GM23338 (cell line): ENCODE measurements around the gene TMEM132D. TPM values are rescaled to one million over a fixed set of nuclear protein-coding genes. Genes with fewer than 3 reads are reported as not detected.

Experiments
- ATAC-seq: fragments of 200-7000 bp; cut with Tn5 transposase; 3 replicates; pipeline ENCODE4 v1.9.1; 2020
- DNase-seq: peaks from one replicate; pipeline ENCODE4 v3.0.0-alpha.2; 2015; ENCODE audit warnings: low spot score
- H2AFZ ChIP-seq: fragments of 200-600 bp; sonication (generic); 2 replicates; pipeline ENCODE4 v1.8.0; 2016; ENCODE audit warnings: antibody characterized with exemption, mild to moderate bottlenecking, moderate library complexity
- H3F3A ChIP-seq: fragments of 200-600 bp; sonication (generic); replicated peaks from 2 replicates; pipeline ENCODE4 v1.8.0; 2017; ENCODE audit warnings: antibody characterized with exemption, mixed run types, low read depth
- H3K27ac ChIP-seq: fragments of 200-600 bp; sonication (generic); 2 replicates; pipeline ENCODE4 v1.6.1; 2016; ENCODE audit warnings: low read depth
- H3K27me3 ChIP-seq: fragments of 200-600 bp; sonication (generic); 2 replicates; pipeline ENCODE4 v1.8.0; 2016; ENCODE audit warnings: mild to moderate bottlenecking, mixed run types, moderate library complexity; ENCODE audit not compliant: insufficient read depth
- H3K36me3 ChIP-seq: fragments of 200-600 bp; sonication (generic); 2 replicates; pipeline ENCODE4 v1.8.0; 2016; ENCODE audit warnings: mild to moderate bottlenecking; ENCODE audit not compliant: insufficient read depth
- H3K4me1 ChIP-seq: fragments of 200-600 bp; sonication (generic); 2 replicates; pipeline ENCODE4 v1.8.0; 2016; ENCODE audit warnings: mild to moderate bottlenecking, moderate library complexity; ENCODE audit not compliant: insufficient read depth
- H3K4me2 ChIP-seq: fragments of 200-600 bp; sonication (generic); 2 replicates; pipeline ENCODE4 v1.7.1; 2017; ENCODE audit warnings: mixed run types
- H3K4me3 ChIP-seq: fragments of 200-600 bp; sonication (generic); 2 replicates; pipeline ENCODE4 v1.6.1; 2016; ENCODE audit warnings: mixed run types
- H3K79me2 ChIP-seq: fragments of 200-600 bp; sonication (generic); replicated peaks from 2 replicates; pipeline ENCODE4 v1.8.0; 2017; ENCODE audit warnings: mild to moderate bottlenecking; ENCODE audit not compliant: insufficient read depth
- H3K9me2 ChIP-seq: fragments of 200-600 bp; sonication (generic); 2 replicates; pipeline ENCODE4 v1.8.0; 2017; ENCODE audit not compliant: insufficient read depth
- H4K20me1 ChIP-seq: fragments of 200-600 bp; sonication (generic); replicated peaks from 2 replicates; pipeline ENCODE4 v1.8.0; 2017; ENCODE audit warnings: mild to moderate bottlenecking; ENCODE audit not compliant: insufficient read depth
- H3K27ac Mint-ChIP-seq: 2 replicates; pipeline ENCODE4 v1.8.0; 2020; ENCODE audit warnings: inconsistent platforms, mild to moderate bottlenecking, moderate library complexity, mixed read lengths
- H3K27me3 Mint-ChIP-seq: 3 replicates; pipeline ENCODE4 v1.8.0; 2022; ENCODE audit warnings: low read depth, mild to moderate bottlenecking, moderate library complexity, mixed read lengths, inconsistent platforms; ENCODE audit not compliant: insufficient read depth, poor library complexity
- H3K36me3 Mint-ChIP-seq: 3 replicates; pipeline ENCODE4 v1.8.0; 2021; ENCODE audit warnings: low read depth, mild to moderate bottlenecking, inconsistent platforms, moderate library complexity, mixed read lengths
- H3K4me1 Mint-ChIP-seq: 3 replicates; pipeline ENCODE4 v1.8.0; 2020; ENCODE audit warnings: mild to moderate bottlenecking, inconsistent platforms, mixed read lengths
- H3K4me3 Mint-ChIP-seq: 3 replicates; pipeline ENCODE4 v1.8.0; 2021; ENCODE audit warnings: moderate library complexity, mild to moderate bottlenecking, inconsistent platforms, mixed read lengths
- H3K9me3 Mint-ChIP-seq: 3 replicates; pipeline ENCODE4 v1.8.0; 2020; ENCODE audit warnings: moderate library complexity, mild to moderate bottlenecking, inconsistent platforms, mixed read lengths
- CREB1 ChIP-seq: fragments of 250-450 bp; sonication (Bioruptor Pico); IDR thresholded peaks from 2 replicates; pipeline ENCODE4 v1.5.0; 2020; ENCODE audit warnings: low read depth, mild to moderate bottlenecking, moderate library complexity
- EZH2 ChIP-seq: fragments of 200-600 bp; sonication (generic); IDR thresholded peaks from one replicate; pipeline ENCODE4 v1.8.0; 2017; ENCODE audit warnings: antibody characterized with exemption, mild to moderate bottlenecking, low read depth; ENCODE audit not compliant: unreplicated experiment
- EZH2phosphoT487 ChIP-seq: fragments of 200-600 bp; sonication (generic); IDR thresholded peaks from one replicate; pipeline ENCODE4 v1.8.1; 2018; ENCODE audit warnings: antibody characterized with exemption; ENCODE audit not compliant: unreplicated experiment
- JUNB ChIP-seq: IDR thresholded peaks from one replicate; pipeline ENCODE4 v1.6.1; 2016; ENCODE audit warnings: antibody characterized with exemption; ENCODE audit not compliant: unreplicated experiment
- NANOG ChIP-seq: IDR thresholded peaks from 2 replicates; pipeline ENCODE4 v1.6.1; 2016; ENCODE audit warnings: antibody characterized with exemption, borderline replicate concordance
- POLR2AphosphoS5 ChIP-seq: IDR thresholded peaks from 2 replicates; pipeline ENCODE4 v1.6.1; 2016; ENCODE audit warnings: antibody characterized with exemption, low read depth
- STAT1 ChIP-seq: IDR thresholded peaks from one replicate; pipeline ENCODE4 v1.6.1; 2016; ENCODE audit warnings: antibody characterized with exemption; ENCODE audit not compliant: unreplicated experiment
- ZNF114 ChIP-seq: fragments of 250-450 bp; sonication (Bioruptor Pico); IDR thresholded peaks from 2 replicates; pipeline ENCODE4 v1.5.0; 2020; ENCODE audit warnings: mild to moderate bottlenecking, moderate library complexity
- ZNF331 ChIP-seq: fragments of 250-450 bp; sonication (Bioruptor Pico); IDR thresholded peaks from 2 replicates; pipeline ENCODE4 v1.5.0; 2020; ENCODE audit warnings: low read depth, mild to moderate bottlenecking, moderate library complexity
- polyA plus RNA-seq: library from polyadenylated mRNA; unstranded; fragments of >200 nt; fragmentation: Nextera tagmentation; extraction: Ambion mirVana; gene quantifications from 2 replicates; pipeline ENCODE4 v1.2.1, GENCODE V29; 2016
- total RNA-seq: library from RNA; depleted of rRNA; stranded (reverse); fragments of >200 nt; shearing (Covaris generic); gene quantifications from 2 replicates; pipeline ENCODE4 v1.2.3, GENCODE V29; 2014
- TF ChIP-seq, protein P1 (sequence below): IDR thresholded peaks from one replicate; pipeline ENCODE4 v1.6.1; 2018; ENCODE audit warnings: antibody characterized with exemption; ENCODE audit not compliant: unreplicated experiment
- TF ChIP-seq, protein P2 (sequence below), 2 experiments: fragments of 200-600 bp in 1 of 2; sonication (generic) in 1 of 2; conservative IDR thresholded peaks; 2 replicates each; pipeline versions ENCODE4 v1.5.1 to v1.6.1; 2016 to 2017; ENCODE audit warnings: antibody characterized with exemption in 2 of 2, low read depth in 2 of 2, mild to moderate bottlenecking in 2 of 2, moderate library complexity in 1 of 2
- TF ChIP-seq, protein P3 (sequence below): IDR thresholded peaks from 2 replicates; pipeline ENCODE4 v1.6.1; 2016; ENCODE audit warnings: antibody characterized with exemption
- TF ChIP-seq, protein P4 (sequence below): fragments of 250-450 bp; sonication (Bioruptor Pico); IDR thresholded peaks from 2 replicates; pipeline ENCODE4 v1.5.0; 2020; ENCODE audit warnings: mild to moderate bottlenecking, moderate library complexity

The TMEM132D gene
- total and polyA plus RNA-seq, 2 experiments from 2014 or later = 0.44 to 5.3 TPM

DNA sequence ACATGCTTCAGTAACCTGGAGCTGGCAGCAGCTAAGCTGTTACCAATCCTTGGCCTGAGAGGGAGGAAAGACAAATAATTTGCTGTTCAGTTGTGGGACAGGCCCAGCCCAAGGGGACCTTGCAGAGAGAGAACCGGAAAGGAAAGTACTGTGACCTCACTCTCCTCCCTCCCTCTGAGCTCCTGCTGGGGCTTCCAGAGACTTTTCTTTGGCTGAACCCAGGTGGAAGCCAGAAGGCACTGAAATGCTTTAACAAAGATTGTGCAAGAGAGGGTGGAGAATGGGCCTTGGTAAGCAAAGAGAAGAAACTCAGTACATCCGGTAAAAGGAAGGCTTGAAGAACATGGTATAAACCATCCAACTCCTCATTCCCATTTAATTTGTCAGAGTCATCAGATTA, 593.5 kb downstream of the TMEM132D start:
- DNase-seq (no peak), ATAC-seq (no peak)
- no peak overlapping the region for H3K27ac ChIP-seq
- H3K27me3 ChIP-seq = no peaks in the 10 kb centered on the region
- no peaks in the 10 kb centered on the region for H3K4me1 Mint-ChIP-seq
- no peak overlapping the region for H3K4me2 ChIP-seq
- H3K79me2 ChIP-seq = no peaks in the 10 kb centered on the region
- peaks cover 34% of the 10 kb centered on the region for H3K36me3 Mint-ChIP-seq
- no peaks in the 10 kb centered on the region for H4K20me1 ChIP-seq
- H3K4me3 ChIP-seq = no peak overlapping the region
- H3F3A ChIP-seq = no peaks in the 10 kb centered on the region
- TF ChIP-seq, protein P1, sequence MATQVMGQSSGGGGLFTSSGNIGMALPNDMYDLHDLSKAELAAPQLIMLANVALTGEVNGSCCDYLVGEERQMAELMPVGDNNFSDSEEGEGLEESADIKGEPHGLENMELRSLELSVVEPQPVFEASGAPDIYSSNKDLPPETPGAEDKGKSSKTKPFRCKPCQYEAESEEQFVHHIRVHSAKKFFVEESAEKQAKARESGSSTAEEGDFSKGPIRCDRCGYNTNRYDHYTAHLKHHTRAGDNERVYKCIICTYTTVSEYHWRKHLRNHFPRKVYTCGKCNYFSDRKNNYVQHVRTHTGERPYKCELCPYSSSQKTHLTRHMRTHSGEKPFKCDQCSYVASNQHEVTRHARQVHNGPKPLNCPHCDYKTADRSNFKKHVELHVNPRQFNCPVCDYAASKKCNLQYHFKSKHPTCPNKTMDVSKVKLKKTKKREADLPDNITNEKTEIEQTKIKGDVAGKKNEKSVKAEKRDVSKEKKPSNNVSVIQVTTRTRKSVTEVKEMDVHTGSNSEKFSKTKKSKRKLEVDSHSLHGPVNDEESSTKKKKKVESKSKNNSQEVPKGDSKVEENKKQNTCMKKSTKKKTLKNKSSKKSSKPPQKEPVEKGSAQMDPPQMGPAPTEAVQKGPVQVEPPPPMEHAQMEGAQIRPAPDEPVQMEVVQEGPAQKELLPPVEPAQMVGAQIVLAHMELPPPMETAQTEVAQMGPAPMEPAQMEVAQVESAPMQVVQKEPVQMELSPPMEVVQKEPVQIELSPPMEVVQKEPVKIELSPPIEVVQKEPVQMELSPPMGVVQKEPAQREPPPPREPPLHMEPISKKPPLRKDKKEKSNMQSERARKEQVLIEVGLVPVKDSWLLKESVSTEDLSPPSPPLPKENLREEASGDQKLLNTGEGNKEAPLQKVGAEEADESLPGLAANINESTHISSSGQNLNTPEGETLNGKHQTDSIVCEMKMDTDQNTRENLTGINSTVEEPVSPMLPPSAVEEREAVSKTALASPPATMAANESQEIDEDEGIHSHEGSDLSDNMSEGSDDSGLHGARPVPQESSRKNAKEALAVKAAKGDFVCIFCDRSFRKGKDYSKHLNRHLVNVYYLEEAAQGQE = no peak
- TF ChIP-seq STAT1 = no peak
- no peak for TF ChIP-seq ZNF331 (CRISPR knock-in tag)
- TF ChIP-seq, protein P2, sequence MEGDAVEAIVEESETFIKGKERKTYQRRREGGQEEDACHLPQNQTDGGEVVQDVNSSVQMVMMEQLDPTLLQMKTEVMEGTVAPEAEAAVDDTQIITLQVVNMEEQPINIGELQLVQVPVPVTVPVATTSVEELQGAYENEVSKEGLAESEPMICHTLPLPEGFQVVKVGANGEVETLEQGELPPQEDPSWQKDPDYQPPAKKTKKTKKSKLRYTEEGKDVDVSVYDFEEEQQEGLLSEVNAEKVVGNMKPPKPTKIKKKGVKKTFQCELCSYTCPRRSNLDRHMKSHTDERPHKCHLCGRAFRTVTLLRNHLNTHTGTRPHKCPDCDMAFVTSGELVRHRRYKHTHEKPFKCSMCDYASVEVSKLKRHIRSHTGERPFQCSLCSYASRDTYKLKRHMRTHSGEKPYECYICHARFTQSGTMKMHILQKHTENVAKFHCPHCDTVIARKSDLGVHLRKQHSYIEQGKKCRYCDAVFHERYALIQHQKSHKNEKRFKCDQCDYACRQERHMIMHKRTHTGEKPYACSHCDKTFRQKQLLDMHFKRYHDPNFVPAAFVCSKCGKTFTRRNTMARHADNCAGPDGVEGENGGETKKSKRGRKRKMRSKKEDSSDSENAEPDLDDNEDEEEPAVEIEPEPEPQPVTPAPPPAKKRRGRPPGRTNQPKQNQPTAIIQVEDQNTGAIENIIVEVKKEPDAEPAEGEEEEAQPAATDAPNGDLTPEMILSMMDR (conservative IDR thresholded peaks at IDR 0.05; ENCODE audit: low read depth in 2 of 2) = no peak
- TF ChIP-seq, protein P3, sequence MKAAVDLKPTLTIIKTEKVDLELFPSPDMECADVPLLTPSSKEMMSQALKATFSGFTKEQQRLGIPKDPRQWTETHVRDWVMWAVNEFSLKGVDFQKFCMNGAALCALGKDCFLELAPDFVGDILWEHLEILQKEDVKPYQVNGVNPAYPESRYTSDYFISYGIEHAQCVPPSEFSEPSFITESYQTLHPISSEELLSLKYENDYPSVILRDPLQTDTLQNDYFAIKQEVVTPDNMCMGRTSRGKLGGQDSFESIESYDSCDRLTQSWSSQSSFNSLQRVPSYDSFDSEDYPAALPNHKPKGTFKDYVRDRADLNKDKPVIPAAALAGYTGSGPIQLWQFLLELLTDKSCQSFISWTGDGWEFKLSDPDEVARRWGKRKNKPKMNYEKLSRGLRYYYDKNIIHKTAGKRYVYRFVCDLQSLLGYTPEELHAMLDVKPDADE = no peak
- no peak for TF ChIP-seq POLR2AphosphoS5
- no peak for TF ChIP-seq CREB1 (CRISPR knock-in tag)
- TF ChIP-seq JUNB = no peak
- no peak for TF ChIP-seq EZH2phosphoT487
- TF ChIP-seq, protein P4, sequence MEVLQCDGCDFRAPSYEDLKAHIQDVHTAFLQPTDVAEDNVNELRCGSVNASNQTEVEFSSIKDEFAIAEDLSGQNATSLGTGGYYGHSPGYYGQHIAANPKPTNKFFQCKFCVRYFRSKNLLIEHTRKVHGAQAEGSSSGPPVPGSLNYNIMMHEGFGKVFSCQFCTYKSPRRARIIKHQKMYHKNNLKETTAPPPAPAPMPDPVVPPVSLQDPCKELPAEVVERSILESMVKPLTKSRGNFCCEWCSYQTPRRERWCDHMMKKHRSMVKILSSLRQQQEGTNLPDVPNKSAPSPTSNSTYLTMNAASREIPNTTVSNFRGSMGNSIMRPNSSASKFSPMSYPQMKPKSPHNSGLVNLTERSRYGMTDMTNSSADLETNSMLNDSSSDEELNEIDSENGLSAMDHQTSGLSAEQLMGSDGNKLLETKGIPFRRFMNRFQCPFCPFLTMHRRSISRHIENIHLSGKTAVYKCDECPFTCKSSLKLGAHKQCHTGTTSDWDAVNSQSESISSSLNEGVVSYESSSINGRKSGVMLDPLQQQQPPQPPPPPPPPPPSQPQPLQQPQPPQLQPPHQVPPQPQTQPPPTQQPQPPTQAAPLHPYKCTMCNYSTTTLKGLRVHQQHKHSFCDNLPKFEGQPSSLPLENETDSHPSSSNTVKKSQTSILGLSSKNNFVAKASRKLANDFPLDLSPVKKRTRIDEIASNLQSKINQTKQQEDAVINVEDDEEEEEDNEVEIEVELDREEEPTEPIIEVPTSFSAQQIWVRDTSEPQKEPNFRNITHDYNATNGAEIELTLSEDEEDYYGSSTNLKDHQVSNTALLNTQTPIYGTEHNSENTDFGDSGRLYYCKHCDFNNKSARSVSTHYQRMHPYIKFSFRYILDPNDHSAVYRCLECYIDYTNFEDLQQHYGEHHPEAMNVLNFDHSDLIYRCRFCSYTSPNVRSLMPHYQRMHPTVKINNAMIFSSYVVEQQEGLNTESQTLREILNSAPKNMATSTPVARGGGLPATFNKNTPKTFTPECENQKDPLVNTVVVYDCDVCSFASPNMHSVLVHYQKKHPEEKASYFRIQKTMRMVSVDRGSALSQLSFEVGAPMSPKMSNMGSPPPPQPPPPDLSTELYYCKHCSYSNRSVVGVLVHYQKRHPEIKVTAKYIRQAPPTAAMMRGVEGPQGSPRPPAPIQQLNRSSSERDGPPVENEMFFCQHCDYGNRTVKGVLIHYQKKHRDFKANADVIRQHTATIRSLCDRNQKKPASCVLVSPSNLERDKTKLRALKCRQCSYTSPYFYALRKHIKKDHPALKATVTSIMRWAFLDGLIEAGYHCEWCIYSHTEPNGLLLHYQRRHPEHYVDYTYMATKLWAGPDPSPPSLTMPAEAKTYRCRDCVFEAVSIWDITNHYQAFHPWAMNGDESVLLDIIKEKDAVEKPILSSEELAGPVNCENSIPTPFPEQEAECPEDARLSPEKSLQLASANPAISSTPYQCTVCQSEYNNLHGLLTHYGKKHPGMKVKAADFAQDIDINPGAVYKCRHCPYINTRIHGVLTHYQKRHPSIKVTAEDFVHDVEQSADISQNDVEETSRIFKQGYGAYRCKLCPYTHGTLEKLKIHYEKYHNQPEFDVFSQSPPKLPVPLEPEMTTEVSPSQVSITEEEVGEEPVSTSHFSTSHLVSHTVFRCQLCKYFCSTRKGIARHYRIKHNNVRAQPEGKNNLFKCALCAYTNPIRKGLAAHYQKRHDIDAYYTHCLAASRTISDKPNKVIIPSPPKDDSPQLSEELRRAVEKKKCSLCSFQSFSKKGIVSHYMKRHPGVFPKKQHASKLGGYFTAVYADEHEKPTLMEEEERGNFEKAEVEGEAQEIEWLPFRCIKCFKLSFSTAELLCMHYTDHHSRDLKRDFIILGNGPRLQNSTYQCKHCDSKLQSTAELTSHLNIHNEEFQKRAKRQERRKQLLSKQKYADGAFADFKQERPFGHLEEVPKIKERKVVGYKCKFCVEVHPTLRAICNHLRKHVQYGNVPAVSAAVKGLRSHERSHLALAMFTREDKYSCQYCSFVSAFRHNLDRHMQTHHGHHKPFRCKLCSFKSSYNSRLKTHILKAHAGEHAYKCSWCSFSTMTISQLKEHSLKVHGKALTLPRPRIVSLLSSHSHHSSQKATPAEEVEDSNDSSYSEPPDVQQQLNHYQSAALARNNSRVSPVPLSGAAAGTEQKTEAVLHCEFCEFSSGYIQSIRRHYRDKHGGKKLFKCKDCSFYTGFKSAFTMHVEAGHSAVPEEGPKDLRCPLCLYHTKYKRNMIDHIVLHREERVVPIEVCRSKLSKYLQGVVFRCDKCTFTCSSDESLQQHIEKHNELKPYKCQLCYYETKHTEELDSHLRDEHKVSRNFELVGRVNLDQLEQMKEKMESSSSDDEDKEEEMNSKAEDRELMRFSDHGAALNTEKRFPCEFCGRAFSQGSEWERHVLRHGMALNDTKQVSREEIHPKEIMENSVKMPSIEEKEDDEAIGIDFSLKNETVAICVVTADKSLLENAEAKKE (CRISPR knock-in tag) = no peak
- no peak for TF ChIP-seq EZH2
- no peak for TF ChIP-seq ZNF114 (CRISPR knock-in tag)
- TF ChIP-seq NANOG = no peak
- H3K27ac Mint-ChIP-seq = no peak overlapping the region
- H3K27me3 Mint-ChIP-seq = peaks cover 3% of the 10 kb centered on the region
- no peak overlapping the region for H3K4me3 Mint-ChIP-seq
- no peaks in the 10 kb centered on the region for H3K36me3 ChIP-seq
- no peaks in the 10 kb centered on the region for H3K9me2 ChIP-seq
- no peak overlapping the region for H2AFZ ChIP-seq
- no peaks in the 10 kb centered on the region for H3K4me1 ChIP-seq
- peaks cover 96% of the 10 kb centered on the region for H3K9me3 Mint-ChIP-seq
